Breast epithelium (tissue), 4 donors: Measurements from ENCODE around the gene FICD. TPM values are rescaled to one million over a fixed set of nuclear protein-coding genes. Genes with fewer than 3 reads are reported as not detected.
A peak's percentile ranks its signal among the peaks of the same experiment; 100 is the strongest.

Experiments used
- DNase-seq, 2 donors: peaks; one replicate each; pipeline ENCODE4 v3.0.0-alpha.2; 2019; ENCODE audit warnings: low spot score in 2 of 2
- H3K27ac ChIP-seq, 2 donors: fragments of 200-600 bp; sonication (generic) in 1 of 2; one replicate each; pipeline ENCODE4 v1.5.1; 2016 to 2019; ENCODE audit warnings: mild to moderate bottlenecking in 1 of 2
- H3K27me3 ChIP-seq, 2 donors: fragments of 200-600 bp; sonication (generic) in 1 of 2; one replicate each; pipeline versions ENCODE4 v1.5.1 to v1.6.0; 2017 to 2019; ENCODE audit warnings: control low read depth in 1 of 2, mild to moderate bottlenecking in 1 of 2
- H3K36me3 ChIP-seq: fragments of 200-600 bp; one replicate; pipeline ENCODE4 v1.5.1; 2019
- H3K4me1 ChIP-seq, 2 donors: fragments of 200-600 bp; sonication (generic); one replicate each; pipeline ENCODE4 v1.5.1; 2016 to 2019; ENCODE audit warnings: control low read depth in 1 of 2
- H3K4me3 ChIP-seq, 3 donors: fragments of 200-600 bp; sonication (generic); 1 replicate in 2 of 3; 2 replicates in 1 of 3; pipeline ENCODE4 v1.5.1; 2016 to 2019; ENCODE audit warnings: mild to moderate bottlenecking in 3 of 3, moderate library complexity in 2 of 3
- H3K9me3 ChIP-seq, 2 donors: fragments of 200-600 bp; sonication (generic) in 1 of 2; one replicate each; pipeline ENCODE4 v1.5.1; 2016 to 2019; ENCODE audit warnings: control low read depth in 1 of 2
- POLR2A ChIP-seq: fragments of 450-650 bp; IDR thresholded peaks from one replicate; pipeline ENCODE4 v1.6.1; 2016; ENCODE audit warnings: antibody characterized with exemption, mild to moderate bottlenecking, moderate library complexity
- POLR2AphosphoS5 ChIP-seq, 3 donors: sonication (generic); formaldehyde crosslinking; IDR thresholded peaks; one replicate each; pipeline ENCODE4 v1.6.1; 2017; ENCODE audit warnings: antibody characterized with exemption in 3 of 3
- intact Hi-C: fragments of 100-400 bp; cut with DNase I; formaldehyde crosslinking; loops from one replicate; pipeline ENCODE4 v1.15.1; 2023; ENCODE audit warnings: low total_unique reads
- total RNA-seq, 3 donors: library from RNA; depleted of rRNA; stranded (reverse); fragments of >200 nt; gene quantifications; one replicate each; pipeline ENCODE4 v1.1.0, GENCODE V29; 2016
- TF ChIP-seq, protein P1 (sequence below), 3 donors: fragments of 450-650 bp; IDR thresholded peaks; one replicate each; pipeline ENCODE4 v1.5.1; 2016 to 2017; ENCODE audit warnings: antibody characterized with exemption in 3 of 3, mild to moderate bottlenecking in 3 of 3, moderate library complexity in 3 of 3

The FICD gene
- total RNA-seq, 3 donors from 2014 or later, result 7.0 to 8.5 (median 8.0) TPM

DNA sequence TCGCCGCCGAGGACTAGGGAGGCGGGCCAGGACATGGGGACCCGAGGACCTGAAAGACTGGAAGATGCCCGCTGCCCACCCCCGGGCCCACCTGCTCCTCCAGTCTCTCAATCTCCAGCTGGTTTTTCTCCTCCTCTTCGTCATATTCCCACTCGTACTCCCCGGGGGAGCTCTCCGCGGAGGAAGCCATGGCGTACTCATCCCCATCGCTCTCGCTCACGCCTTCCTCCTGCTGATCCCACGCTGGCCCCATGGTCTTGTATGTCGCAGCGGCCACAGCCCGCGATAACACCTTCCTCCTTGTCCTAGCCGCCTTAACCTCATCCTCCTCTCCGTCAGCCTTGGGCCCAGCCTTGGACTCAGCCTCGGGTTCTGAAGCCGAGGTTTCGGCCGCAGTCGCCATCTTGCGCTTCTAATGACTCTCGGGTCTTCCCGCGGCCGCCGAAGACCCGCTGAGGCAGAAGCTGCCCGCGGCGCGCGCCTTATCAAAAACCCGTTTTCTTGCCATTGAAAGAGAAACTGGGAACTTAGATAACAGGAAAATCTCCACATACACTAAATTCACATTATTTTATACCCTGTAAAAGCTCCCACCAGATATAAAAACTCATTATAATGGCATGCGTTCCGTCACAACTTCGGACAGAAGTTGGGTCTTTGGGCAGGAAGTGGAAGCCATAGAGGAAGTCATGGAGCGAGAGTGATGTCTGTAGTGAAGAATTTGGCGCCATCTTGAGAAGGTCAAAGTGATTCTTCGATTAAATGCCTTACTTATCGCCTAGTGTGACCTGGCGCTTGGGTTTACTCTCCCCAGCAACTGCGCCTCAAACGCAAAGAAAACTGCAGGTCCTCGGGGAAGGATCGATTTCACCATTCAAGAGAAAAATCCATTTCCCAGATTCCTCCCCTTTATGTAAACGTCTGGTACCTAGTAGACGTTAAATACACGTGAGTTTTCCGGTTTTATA lies 46.0 kb downstream of the FICD start, which contains the start of gene SART3:
Gene SART3, minus strand, starts transcription at position 422 of the 968 bp plus-strand sequence. Its CDS starts 19 bp downstream, at position 403.
- intact Hi-C loops, result loop anchor here (5.0 to 10.0 kb wide), 2 partner anchors 244 to 531 kb away; partner anchors contain the start of gene ALKBH2
- TF ChIP-seq POLR2A (peak; percentile 27), POLR2AphosphoS5 (IDR thresholded peaks at IDR 0.05) (peak; percentile 5 to 95 (median 88))
- TF ChIP-seq, protein P1, sequence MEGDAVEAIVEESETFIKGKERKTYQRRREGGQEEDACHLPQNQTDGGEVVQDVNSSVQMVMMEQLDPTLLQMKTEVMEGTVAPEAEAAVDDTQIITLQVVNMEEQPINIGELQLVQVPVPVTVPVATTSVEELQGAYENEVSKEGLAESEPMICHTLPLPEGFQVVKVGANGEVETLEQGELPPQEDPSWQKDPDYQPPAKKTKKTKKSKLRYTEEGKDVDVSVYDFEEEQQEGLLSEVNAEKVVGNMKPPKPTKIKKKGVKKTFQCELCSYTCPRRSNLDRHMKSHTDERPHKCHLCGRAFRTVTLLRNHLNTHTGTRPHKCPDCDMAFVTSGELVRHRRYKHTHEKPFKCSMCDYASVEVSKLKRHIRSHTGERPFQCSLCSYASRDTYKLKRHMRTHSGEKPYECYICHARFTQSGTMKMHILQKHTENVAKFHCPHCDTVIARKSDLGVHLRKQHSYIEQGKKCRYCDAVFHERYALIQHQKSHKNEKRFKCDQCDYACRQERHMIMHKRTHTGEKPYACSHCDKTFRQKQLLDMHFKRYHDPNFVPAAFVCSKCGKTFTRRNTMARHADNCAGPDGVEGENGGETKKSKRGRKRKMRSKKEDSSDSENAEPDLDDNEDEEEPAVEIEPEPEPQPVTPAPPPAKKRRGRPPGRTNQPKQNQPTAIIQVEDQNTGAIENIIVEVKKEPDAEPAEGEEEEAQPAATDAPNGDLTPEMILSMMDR (IDR thresholded peaks at IDR 0.05), result no peak

DNA sequence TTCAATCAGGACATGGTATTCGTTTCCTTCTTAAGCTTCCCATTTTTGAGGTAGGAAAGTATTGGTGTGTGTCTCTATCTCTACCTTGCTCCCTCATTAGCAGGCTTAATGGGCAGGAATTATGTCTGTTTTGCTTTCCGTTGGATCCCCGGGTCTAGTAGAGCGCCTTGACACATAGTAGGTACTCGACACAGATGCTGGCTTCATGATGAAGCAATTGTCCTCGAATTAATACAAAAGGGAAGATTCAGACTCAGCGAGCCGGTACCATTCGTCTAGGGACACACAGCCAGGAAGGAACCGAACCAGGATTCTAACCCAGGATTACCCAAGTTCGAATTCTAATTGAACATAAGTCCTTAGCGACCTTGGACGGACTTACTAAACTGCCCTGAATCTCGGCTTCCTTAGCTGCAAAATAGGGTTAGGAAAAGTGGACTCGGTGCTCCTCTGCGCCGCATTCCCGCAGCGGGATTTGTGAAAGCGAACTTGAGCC lies 46.8 kb downstream of the FICD start:
- no peaks in the 10 kb centered on the region for H3K9me3 ChIP-seq
- intact Hi-C loops, result loop anchor here (5.0 to 10.0 kb wide), 2 partner anchors 243 to 530 kb away; partner anchors contain the start of gene ALKBH2
- no peaks in the 10 kb centered on the region for H3K27me3 ChIP-seq
- no peak for DNase-seq
- peak overlapping the region; percentile 93 to 100 (median 98) for H3K4me3 ChIP-seq
- H3K36me3 ChIP-seq, result no peaks in the 10 kb centered on the region
- H3K27ac ChIP-seq, result peak overlapping the region; percentile 91 to 95
- peaks cover 0 to 6% of the 10 kb centered on the region in 2 donors for H3K4me1 ChIP-seq
- no peak for TF ChIP-seq POLR2AphosphoS5 (IDR thresholded peaks at IDR 0.05)
- TF ChIP-seq, protein P1 (IDR thresholded peaks at IDR 0.05), result no peak
- TF ChIP-seq POLR2A, result no peak

More for the DNA sequence above, 46.0 kb downstream of the FICD start, which contains the start of gene SART3:
- H3K27ac ChIP-seq, result peak within 1 kb of the TSS; percentile 91 to 95
- H3K27me3 ChIP-seq, result no peaks in the 10 kb centered on the region
- DNase-seq, result peak; percentile 67 to 68
- H3K4me3 ChIP-seq, result peak within 1 kb of the TSS; percentile 93 to 100 (median 98)
- no peaks in the 10 kb centered on the region for H3K9me3 ChIP-seq
- H3K4me1 ChIP-seq, result peaks cover 0 to 6% of the 10 kb centered on the region in 2 donors
- H3K36me3 ChIP-seq, result no peaks in the 10 kb centered on the region

DNA sequence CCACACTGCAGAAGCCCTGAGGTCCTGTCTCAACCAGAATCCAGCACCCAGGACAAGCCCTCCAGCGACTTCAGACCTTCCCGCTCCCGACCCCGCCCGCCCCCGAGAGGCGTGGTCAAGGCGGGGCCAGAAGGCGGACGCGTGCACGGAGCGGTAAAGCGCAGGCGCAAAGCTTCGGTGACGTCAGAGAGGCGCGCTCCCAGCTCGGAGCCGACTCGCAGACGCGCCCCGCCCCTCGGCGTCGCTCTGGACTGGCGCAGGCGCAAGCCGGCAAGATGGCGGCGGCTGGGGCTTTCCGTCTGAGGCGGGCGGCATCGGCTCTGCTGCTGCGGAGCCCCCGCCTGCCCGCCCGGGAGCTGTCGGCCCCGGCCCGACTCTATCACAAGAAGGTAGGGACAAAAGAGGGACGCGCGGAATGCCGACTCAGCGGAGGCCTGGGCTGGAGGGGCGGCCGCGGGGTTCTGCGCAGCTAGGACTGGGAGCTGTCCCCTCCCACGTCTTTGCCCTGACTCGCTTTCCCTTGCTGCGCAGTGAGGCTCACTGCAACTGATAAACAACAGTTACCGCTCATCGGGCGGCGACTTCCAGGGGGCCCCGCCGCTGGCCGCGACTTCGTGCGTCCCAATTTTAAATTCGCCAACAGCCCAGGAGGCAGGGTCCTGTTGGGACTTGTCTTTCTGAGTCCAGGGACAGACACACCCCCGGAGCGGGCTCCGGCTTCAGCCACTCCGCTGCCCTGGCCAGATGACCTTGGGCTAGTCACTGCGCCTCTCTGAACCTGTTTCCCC lies 47.5 kb downstream of the FICD start, which contains the start of gene ISCU:
Gene ISCU, plus strand, starts transcription at position 249 of the 788 bp plus-strand sequence. Its CDS starts 27 bp downstream, at position 276.
- peaks cover 0 to 6% of the 10 kb centered on the region in 2 donors for H3K4me1 ChIP-seq
- intact Hi-C loops, result loop anchor here (5.0 to 10.0 kb wide), 2 partner anchors 242 to 530 kb away; partner anchors contain the start of gene ALKBH2

DNA sequence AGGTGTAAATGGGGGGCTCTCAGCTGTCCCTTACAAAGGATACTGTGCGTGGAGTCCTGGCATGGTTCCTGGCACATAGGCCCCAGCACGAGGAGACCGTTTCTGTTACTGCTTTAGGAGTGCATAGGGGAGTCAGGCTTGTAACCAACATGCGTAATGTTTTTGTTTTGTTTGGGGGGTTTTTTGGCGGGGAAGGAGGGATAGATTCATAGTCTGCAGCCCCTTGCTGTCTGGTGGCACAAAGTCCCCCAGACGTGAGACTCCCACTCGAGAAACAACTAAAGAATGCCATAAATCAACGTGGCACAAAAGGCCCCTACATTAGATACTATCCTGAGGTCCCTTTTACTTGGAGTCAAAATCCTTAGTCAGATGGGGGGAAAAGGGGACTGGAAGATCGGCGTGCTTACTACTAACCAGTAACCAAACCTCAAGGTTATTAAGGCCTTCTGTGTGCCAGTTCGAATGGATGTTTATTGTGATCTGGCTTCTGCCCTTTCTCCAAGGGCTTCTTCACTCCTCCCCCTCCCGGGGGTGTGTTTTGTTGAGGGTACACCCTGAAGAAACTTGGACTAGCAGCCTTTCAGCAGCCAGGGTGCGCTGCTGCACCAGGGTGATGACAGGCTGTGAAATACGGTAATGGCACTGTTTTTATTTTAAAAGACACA lies 48.2 kb downstream of the FICD start:
- no peaks in the 10 kb centered on the region for H3K9me3 ChIP-seq
- peaks cover 0 to 6% of the 10 kb centered on the region in 2 donors for H3K4me1 ChIP-seq
- peak overlapping the region; percentile 91 to 95 for H3K27ac ChIP-seq
- peak; percentile 65 to 84 for DNase-seq
- TF ChIP-seq POLR2A, result no peak
- TF ChIP-seq, protein P1 (IDR thresholded peaks at IDR 0.05), result peak in 2 of 3 donors; percentile 63 to 77
- TF ChIP-seq POLR2AphosphoS5 (IDR thresholded peaks at IDR 0.05), result peak; percentile 55 to 64 (median 55)
- H3K4me3 ChIP-seq, result peak overlapping the region; percentile 93 to 100 (median 98)
- no peaks in the 10 kb centered on the region for H3K36me3 ChIP-seq
- intact Hi-C loops, result loop anchor here (5.0 to 10.0 kb wide), 2 partner anchors 242 to 529 kb away; partner anchors contain the start of gene ALKBH2
- H3K27me3 ChIP-seq, result no peaks in the 10 kb centered on the region

More for the DNA sequence above, 47.5 kb downstream of the FICD start, which contains the start of gene ISCU:
- peak within 1 kb of the TSS; percentile 93 to 100 (median 98) for H3K4me3 ChIP-seq
- H3K9me3 ChIP-seq, result no peaks in the 10 kb centered on the region
- no peaks in the 10 kb centered on the region for H3K36me3 ChIP-seq
- peak; percentile 56 for TF ChIP-seq POLR2A
- peak; percentile 83 to 89 (median 88) for TF ChIP-seq POLR2AphosphoS5 (IDR thresholded peaks at IDR 0.05)
- TF ChIP-seq, protein P1 (IDR thresholded peaks at IDR 0.05), result no peak
- no peaks in the 10 kb centered on the region for H3K27me3 ChIP-seq
- peak; percentile 96 to 98 for DNase-seq
- peak within 1 kb of the TSS; percentile 91 to 95 for H3K27ac ChIP-seq
